ENCODE measurements around the gene TCERG1.

GRCh38 chr5:146409054-146409671 lies 38.0 kb upstream of the TCERG1 start:
- TF ChIP-seq USF2 (IDR thresholded peaks at IDR 0.05; ENCODE audit: borderline replicate concordance, low read depth, low read length) (no peak), CTCF (IDR thresholded peaks at IDR 0.05) (no peak), REST (IDR thresholded peaks at IDR 0.05; ENCODE audit: low read depth, low read length) (no peak), YY1 (IDR thresholded peaks at IDR 0.05; ENCODE audit: low read depth) (no peak), FOXM1 (IDR thresholded peaks at IDR 0.05; ENCODE audit: low read depth) (no peak), TAF1 (IDR thresholded peaks at IDR 0.05; ENCODE audit: borderline replicate concordance, low read depth, low read length) (no peak), POLR2AphosphoS5 (IDR thresholded peaks at IDR 0.05; ENCODE audit: low read depth, low read length) (no peak), RFX5 (IDR thresholded peaks at IDR 0.05; ENCODE audit: low read length) (no peak), ELF1 (IDR thresholded peaks at IDR 0.05) (no peak), MXI1 (IDR thresholded peaks at IDR 0.05; ENCODE audit: low read depth, low read length) (no peak), EP300 (IDR thresholded peaks at IDR 0.05; ENCODE audit: borderline replicate concordance in 1 of 2, low read depth in 1 of 2, low read length in 1 of 2) (no peak), IRF3 (IDR thresholded peaks at IDR 0.05; ENCODE audit: low read depth, low read length) (no peak)

All from SK-N-SH (cell line).